ENCODE data around the gene ERCC3. TPM values are rescaled to one million over a fixed set of nuclear protein-coding genes. Genes with fewer than 3 reads are reported as not detected.

The ERCC3 gene
- total RNA-seq, 1 experiment from 2014 or later = 52.5 TPM

- peak; percentile 67 to 79 for TF ChIP-seq CTCF (IDR thresholded peaks at IDR 0.05; ENCODE audit: insufficient read depth in 1 of 2, low read depth in 1 of 2, low read length in 1 of 2, severe bottlenecking in 1 of 2, unreplicated experiment in 1 of 2)
- Mint-ChIP-seq H3K27ac (ENCODE audit: unreplicated experiment) (no peak overlapping the region), H3K27me3 (ENCODE audit: insufficient read depth, unreplicated experiment) (no peaks in the 10 kb centered on the region), H3K4me3 (ENCODE audit: unreplicated experiment) (no peak overlapping the region), H3K36me3 (ENCODE audit: insufficient read depth, unreplicated experiment) (peaks cover 34% of the 10 kb centered on the region), H3K4me1 (ENCODE audit: low read depth, unreplicated experiment) (no peaks in the 10 kb centered on the region), H3K9me3 (ENCODE audit: unreplicated experiment) (peaks cover 13% of the 10 kb centered on the region)
- DNase-seq = peak in 1 of 2 experiments; percentile 48
- no peaks in the 10 kb centered on the region for H3K4me1 ChIP-seq
- CTCF ChIA-PET = interaction anchor here (0.7 to 1.5 kb wide), 6 partner anchors 10 to 155 kb away, joined by 3 to 15 read pairs (median 4); no protein-coding TSS in a partner anchor
- POLR2A ChIA-PET = no interaction called here
- H3K9me3 ChIP-seq = peaks cover 6% of the 10 kb centered on the region; the same call in 1 of the 2 replicates
- intact Hi-C loops (cut with micrococcal nuclease; ENCODE audit: unreplicated experiment) = loop anchor here (1.0 to 5.0 kb wide), 5 partner anchors 63 to 155 kb away; partner anchors contain the start of gene MAP3K2
- no TSS peak for BruUV-seq (replicated peaks)
- H3K4me3 ChIP-seq (ENCODE audit: low read depth, low read length) = no peak overlapping the region
- H3K27me3 ChIP-seq (replicated peaks; ENCODE audit: control insufficient read depth, insufficient read depth, low read length) = no peaks in the 10 kb centered on the region
- H3K36me3 ChIP-seq (ENCODE audit: control insufficient read depth, insufficient read depth, low read length) = peaks cover 4% of the 10 kb centered on the region; the same call in 1 of the 2 replicates
Observed at GRCh38 chr2:127324635-127325034, 30.7 kb upstream of the ERCC3 start.

- Histone ChIP-seq H3K36me3 (ENCODE audit: control insufficient read depth, insufficient read depth, low read length) (peaks cover 7% of the 10 kb centered on the region; the same call in 1 of the 2 replicates), H3K9me3 (peaks cover 6% of the 10 kb centered on the region; the same call in 1 of the 2 replicates), H3K4me3 (ENCODE audit: low read depth, low read length) (no peak overlapping the region), H3K4me1 (no peaks in the 10 kb centered on the region), H3K27me3 (replicated peaks; ENCODE audit: control insufficient read depth, insufficient read depth, low read length) (no peaks in the 10 kb centered on the region)
- Mint-ChIP-seq H3K4me3 (ENCODE audit: unreplicated experiment) (no peak overlapping the region), H3K9me3 (ENCODE audit: unreplicated experiment) (peaks cover 13% of the 10 kb centered on the region), H3K27ac (ENCODE audit: unreplicated experiment) (no peak overlapping the region), H3K27me3 (ENCODE audit: insufficient read depth, unreplicated experiment) (no peaks in the 10 kb centered on the region), H3K4me1 (ENCODE audit: low read depth, unreplicated experiment) (no peaks in the 10 kb centered on the region), H3K36me3 (ENCODE audit: insufficient read depth, unreplicated experiment) (peaks cover 54% of the 10 kb centered on the region)
- ChIA-PET POLR2A (no interaction called here), CTCF (no interaction called here)
- TF ChIP-seq CTCF (IDR thresholded peaks at IDR 0.05; ENCODE audit: insufficient read depth in 1 of 2, low read depth in 1 of 2, low read length in 1 of 2, severe bottlenecking in 1 of 2, unreplicated experiment in 1 of 2) = no peak
- DNase-seq = no peak
- intact Hi-C loops (cut with micrococcal nuclease; ENCODE audit: unreplicated experiment) = loop anchor here (5.0 kb wide), 1 partner anchor 66 kb away; the partner anchor contains the start of gene MAP3K2
- no TSS peak for BruUV-seq (replicated peaks)
Observed at GRCh38 chr2:127321303-127321702, 27.4 kb upstream of the ERCC3 start.

GRCh38 chr2:127320586-127321275, 26.8 kb upstream of the ERCC3 start:
- no peaks in the 10 kb centered on the region for H3K4me1 ChIP-seq
- no peaks in the 10 kb centered on the region for H3K27me3 ChIP-seq (replicated peaks; ENCODE audit: control insufficient read depth, insufficient read depth, low read length)
- BruUV-seq (replicated peaks) = no TSS peak
- Mint-ChIP-seq H3K4me3 (ENCODE audit: unreplicated experiment) (no peak overlapping the region), H3K36me3 (ENCODE audit: insufficient read depth, unreplicated experiment) (peaks cover 60% of the 10 kb centered on the region), H3K9me3 (ENCODE audit: unreplicated experiment) (peaks cover 13% of the 10 kb centered on the region), H3K4me1 (ENCODE audit: low read depth, unreplicated experiment) (no peaks in the 10 kb centered on the region), H3K27ac (ENCODE audit: unreplicated experiment) (no peak overlapping the region), H3K27me3 (ENCODE audit: insufficient read depth, unreplicated experiment) (no peaks in the 10 kb centered on the region)
- peaks cover 7% of the 10 kb centered on the region; the same call in 1 of the 2 replicates for H3K36me3 ChIP-seq (ENCODE audit: control insufficient read depth, insufficient read depth, low read length)
- no peak for DNase-seq
- TF ChIP-seq CTCF (IDR thresholded peaks at IDR 0.05; ENCODE audit: insufficient read depth in 1 of 2, low read depth in 1 of 2, low read length in 1 of 2, severe bottlenecking in 1 of 2, unreplicated experiment in 1 of 2) = no peak
- intact Hi-C loops (cut with micrococcal nuclease; ENCODE audit: unreplicated experiment) = loop anchor here (5.0 kb wide), 1 partner anchor 67 kb away; the partner anchor contains the start of gene MAP3K2
- H3K4me3 ChIP-seq (ENCODE audit: low read depth, low read length) = no peak overlapping the region
- CTCF ChIA-PET = no interaction called here
- peaks cover 6% of the 10 kb centered on the region; the same call in 1 of the 2 replicates for H3K9me3 ChIP-seq
- POLR2A ChIA-PET = no interaction called here

Data from Caco-2 (cell line).